Sigmoid colon (tissue), 4 donors: ENCODE measurements around the gene C1QTNF1.

ENCODE experiments used
- EP300 ChIP-seq, 4 donors: sonication (generic); formaldehyde crosslinking; IDR thresholded peaks; one replicate each; pipeline ENCODE4 v1.6.1; 2017; ENCODE audit warnings: antibody characterized with exemption in 4 of 4
- TF ChIP-seq, protein P1 (sequence below), 4 experiments: fragments of 450-650 bp in 3 of 4; fragments of 200-600 bp in 1 of 4; IDR thresholded peaks; one replicate each; pipeline ENCODE4 v1.5.1; 2016 to 2019; ENCODE audit warnings: antibody characterized with exemption in 4 of 4, mild to moderate bottlenecking in 3 of 4, moderate library complexity in 2 of 4

DNA sequence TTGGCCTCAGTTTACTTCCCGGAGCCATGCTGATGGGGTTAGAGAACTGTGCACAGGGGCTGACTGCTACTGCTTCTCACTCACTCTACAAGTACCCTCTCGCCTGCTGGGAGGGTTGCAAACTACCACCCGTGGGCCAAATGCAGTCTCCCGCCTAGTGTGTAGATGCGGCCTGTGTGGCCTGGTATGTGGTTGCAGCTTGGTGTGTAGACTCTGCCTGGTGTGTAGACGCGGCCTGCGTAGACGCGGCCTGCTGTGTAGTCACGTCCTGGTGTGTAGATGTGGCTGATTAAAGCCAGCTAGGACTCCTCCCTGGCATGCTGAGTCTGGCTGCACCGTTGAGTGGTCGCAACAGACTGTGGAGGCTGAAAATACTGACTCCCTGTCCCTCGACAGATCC is 21.7 kb upstream of the C1QTNF1 start:
- TF ChIP-seq, protein P1, sequence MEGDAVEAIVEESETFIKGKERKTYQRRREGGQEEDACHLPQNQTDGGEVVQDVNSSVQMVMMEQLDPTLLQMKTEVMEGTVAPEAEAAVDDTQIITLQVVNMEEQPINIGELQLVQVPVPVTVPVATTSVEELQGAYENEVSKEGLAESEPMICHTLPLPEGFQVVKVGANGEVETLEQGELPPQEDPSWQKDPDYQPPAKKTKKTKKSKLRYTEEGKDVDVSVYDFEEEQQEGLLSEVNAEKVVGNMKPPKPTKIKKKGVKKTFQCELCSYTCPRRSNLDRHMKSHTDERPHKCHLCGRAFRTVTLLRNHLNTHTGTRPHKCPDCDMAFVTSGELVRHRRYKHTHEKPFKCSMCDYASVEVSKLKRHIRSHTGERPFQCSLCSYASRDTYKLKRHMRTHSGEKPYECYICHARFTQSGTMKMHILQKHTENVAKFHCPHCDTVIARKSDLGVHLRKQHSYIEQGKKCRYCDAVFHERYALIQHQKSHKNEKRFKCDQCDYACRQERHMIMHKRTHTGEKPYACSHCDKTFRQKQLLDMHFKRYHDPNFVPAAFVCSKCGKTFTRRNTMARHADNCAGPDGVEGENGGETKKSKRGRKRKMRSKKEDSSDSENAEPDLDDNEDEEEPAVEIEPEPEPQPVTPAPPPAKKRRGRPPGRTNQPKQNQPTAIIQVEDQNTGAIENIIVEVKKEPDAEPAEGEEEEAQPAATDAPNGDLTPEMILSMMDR (IDR thresholded peaks at IDR 0.05): no peak
- no peak for TF ChIP-seq EP300 (IDR thresholded peaks at IDR 0.05)
